SHP77 treated with DMSO at 0.1 percent for 48 hours (cell line): ENCODE data around the gene OR1E2.
"Not testable (repeated sequence)": the region's sequence is repeated elsewhere in the genome, so short reads cannot be mapped to it uniquely, and the experiment has no call there.

ENCODE experiments used
- DNase-seq: peaks from one replicate; lab custom pipeline; 2025; lab: John Stamatoyannopoulos, UW

OR1E2 gene

GRCh38 chr17:3397801-3398200, 35.8 kb downstream of the OR1E2 start:
- DNase-seq = not testable (repeated sequence)

DNA sequence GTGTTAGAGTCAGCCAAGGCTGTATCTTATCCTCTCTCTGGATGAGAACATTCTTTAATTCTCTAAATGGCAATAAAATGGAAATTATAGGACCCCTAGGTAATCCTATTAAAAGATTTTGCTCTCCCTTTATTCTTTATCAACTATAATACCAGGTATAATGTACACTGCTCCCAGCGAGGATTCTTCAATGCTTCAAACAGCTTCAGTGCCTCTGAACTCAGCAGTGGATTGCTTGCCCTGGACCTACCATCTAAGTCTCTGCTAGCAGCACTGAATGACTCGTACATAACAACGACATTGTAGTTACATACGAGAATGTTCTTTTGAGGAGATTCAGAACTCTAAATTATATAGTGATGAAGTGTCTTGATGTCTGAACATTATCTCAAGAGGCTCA, 43.9 kb downstream of the OR1E2 start:
- DNase-seq = no peak

DNA sequence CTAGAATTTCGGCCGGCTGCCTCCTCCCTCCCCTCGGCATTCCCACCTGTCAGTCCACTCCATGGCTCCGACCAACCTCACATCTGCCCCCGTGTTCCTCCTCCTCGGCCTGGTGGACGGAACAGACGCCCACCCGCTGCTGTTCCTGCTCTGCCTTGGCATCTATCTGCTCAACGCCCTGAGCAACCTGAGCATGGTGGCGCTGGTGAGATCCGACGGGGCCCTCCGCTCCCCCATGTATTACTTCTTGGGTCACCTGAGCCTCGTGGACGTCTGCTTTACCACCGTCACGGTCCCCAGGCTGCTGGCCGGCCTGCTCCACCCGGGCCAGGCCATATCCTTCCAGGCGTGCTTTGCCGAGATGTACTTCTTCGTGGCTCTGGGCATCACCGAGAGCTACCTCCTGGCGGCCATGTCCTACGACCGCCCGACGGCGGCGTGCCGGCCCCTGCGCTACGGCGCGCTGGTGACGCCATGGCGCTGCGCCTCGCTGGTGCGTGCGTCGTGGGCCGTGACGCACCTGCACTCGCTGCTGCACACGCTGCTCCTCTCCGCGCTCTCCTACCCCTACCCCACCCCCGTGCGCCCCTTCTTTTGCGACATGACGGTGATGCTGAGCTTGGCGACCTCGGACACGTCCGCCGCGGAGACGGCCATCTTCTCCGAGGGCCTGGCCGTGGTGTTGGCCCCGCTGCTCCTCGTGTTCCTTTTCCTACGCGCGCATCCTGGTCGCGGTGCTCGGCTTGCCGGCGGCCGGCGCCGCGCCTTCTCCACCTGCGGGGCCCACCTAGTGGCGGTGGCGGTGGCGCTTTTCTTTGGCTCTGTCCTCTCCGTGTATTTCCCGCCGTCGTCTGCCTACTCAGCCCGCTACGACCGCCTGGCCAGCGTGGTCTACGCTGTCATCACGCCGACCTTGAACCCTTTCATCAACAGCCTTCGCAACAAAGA, 47.5 kb downstream of the OR1E2 start, which contains the start of gene OR3A2:
Gene OR3A2 (minus strand): TSS at position 440 of the 948 bp plus-strand sequence.
- no peak for DNase-seq
